ENCODE measurements around the gene LRP1-AS.

The LRP1-AS gene

GRCh38 chr12:57130941-57131340, 16.5 kb downstream of the LRP1-AS start:
- Histone ChIP-seq H4K20me1 (peaks cover 0 to 58% (median 16%) of the 10 kb centered on the region in 11 experiments; a peak in 9 of 22 replicates), H3K9me3 (replicated peaks in 1 of 11) (no peaks in the 10 kb centered on the region), H3K27ac (peak overlapping the region in 5 of 11 experiments; percentile 5 to 72 (median 65); a peak in 6 of 22 replicates), H3K9ac (peak overlapping the region in 6 of 11 experiments; percentile 14 to 82 (median 76); a peak in 8 of 22 replicates), H3K4me3 (peak overlapping the region in 5 of 10 experiments; percentile 83 to 93 (median 88); a peak in 8 of 20 replicates), H3K27me3 (peaks cover 3 to 22% (median 18%) of the 10 kb centered on the region in 11 experiments; a peak in 18 of 22 replicates), H3K36me3 (peaks cover 0 to 30% (median 0%) of the 10 kb centered on the region in 11 experiments; a peak in 8 of 22 replicates), H3K4me1 (peaks cover 41 to 77% (median 69%) of the 10 kb centered on the region in 10 experiments), H3K4me2 (peak overlapping the region; percentile 16 to 99 (median 96); a peak in 18 of 22 replicates)
- no peak for TF ChIP-seq Cebpa-rat (IDR thresholded peaks at IDR 0.05)

- H3K4me2 ChIP-seq, result peak overlapping the region; percentile 94 to 99 (median 97); a peak in 21 of 22 replicates
- peak overlapping the region in 5 of 11 experiments; percentile 51 to 74 (median 72); a peak in 9 of 22 replicates for H3K27ac ChIP-seq
- H3K27me3 ChIP-seq, result peaks cover 3 to 33% (median 24%) of the 10 kb centered on the region in 11 experiments; a peak in 18 of 22 replicates
- H3K4me1 ChIP-seq, result peaks cover 33 to 66% (median 58%) of the 10 kb centered on the region in 10 experiments
- peaks cover 0 to 47% (median 16%) of the 10 kb centered on the region in 11 experiments; a peak in 9 of 22 replicates for H4K20me1 ChIP-seq
- H3K4me3 ChIP-seq, result peak overlapping the region in 8 of 10 experiments; percentile 65 to 93 (median 84); a peak in 14 of 20 replicates
- peak overlapping the region in 10 of 11 experiments; percentile 56 to 82 (median 76); a peak in 12 of 22 replicates for H3K9ac ChIP-seq
- no peak for TF ChIP-seq Cebpa-rat (IDR thresholded peaks at IDR 0.05)
- no peaks in the 10 kb centered on the region for H3K9me3 ChIP-seq (replicated peaks in 1 of 11)
- H3K36me3 ChIP-seq, result peaks cover 0 to 20% (median 0%) of the 10 kb centered on the region in 11 experiments; a peak in 7 of 22 replicates
These were observed 17.5 kb downstream of the LRP1-AS start for GRCh38 chr12:57129889-57130288.

- H3K4me3 ChIP-seq, result peak overlapping the region; percentile 65 to 93 (median 84); a peak in 19 of 20 replicates
- peaks cover 33 to 61% (median 53%) of the 10 kb centered on the region in 10 experiments for H3K4me1 ChIP-seq
- H3K27ac ChIP-seq, result peak overlapping the region in 5 of 11 experiments; percentile 46 to 74 (median 72); a peak in 9 of 22 replicates
- no peak for TF ChIP-seq Cebpa-rat (IDR thresholded peaks at IDR 0.05)
- H3K9me3 ChIP-seq (replicated peaks in 1 of 11), result no peaks in the 10 kb centered on the region
- H3K27me3 ChIP-seq, result peaks cover 3 to 36% (median 26%) of the 10 kb centered on the region in 11 experiments; a peak in 18 of 22 replicates
- peak overlapping the region; percentile 94 to 99 (median 97) for H3K4me2 ChIP-seq
- peaks cover 0 to 16% (median 0%) of the 10 kb centered on the region in 11 experiments; a peak in 3 of 22 replicates for H3K36me3 ChIP-seq
- peaks cover 0 to 42% (median 16%) of the 10 kb centered on the region in 11 experiments; a peak in 9 of 22 replicates for H4K20me1 ChIP-seq
- peak overlapping the region; percentile 56 to 82 (median 77); a peak in 20 of 22 replicates for H3K9ac ChIP-seq
These were observed 18.0 kb downstream of the LRP1-AS start for GRCh38 chr12:57129321-57129842.

- peaks cover 33 to 56% (median 47%) of the 10 kb centered on the region in 10 experiments for H3K4me1 ChIP-seq
- H3K27ac ChIP-seq, result peak overlapping the region in 9 of 11 experiments; percentile 9 to 74 (median 48); a peak in 13 of 22 replicates
- peak overlapping the region; percentile 94 to 99 (median 97) for H3K4me2 ChIP-seq
- H3K9me3 ChIP-seq (replicated peaks in 1 of 11), result peaks cover 0 to 4% (median 0%) of the 10 kb centered on the region in 11 experiments; a peak in 2 of 22 replicates
- peaks cover 3 to 36% (median 26%) of the 10 kb centered on the region in 11 experiments; a peak in 18 of 22 replicates for H3K27me3 ChIP-seq
- H3K36me3 ChIP-seq, result peaks cover 0 to 16% (median 0%) of the 10 kb centered on the region in 11 experiments; a peak in 3 of 22 replicates
- TF ChIP-seq Cebpa-rat (IDR thresholded peaks at IDR 0.05), result no peak
- peaks cover 0 to 35% (median 16%) of the 10 kb centered on the region in 11 experiments; a peak in 9 of 22 replicates for H4K20me1 ChIP-seq
- peak overlapping the region; percentile 65 to 93 (median 84) for H3K4me3 ChIP-seq
- peak overlapping the region; percentile 56 to 82 (median 77) for H3K9ac ChIP-seq
These were observed 18.7 kb downstream of the LRP1-AS start for GRCh38 chr12:57128519-57129247.

GRCh38 chr12:57127726-57128518, 19.5 kb downstream of the LRP1-AS start, which contains the start of gene LRP1:
Gene LRP1, plus strand, starts transcription at chr12:57128483. Its CDS starts 482 bp downstream, at chr12:57128965.
- H4K20me1 ChIP-seq, result peaks cover 0 to 28% (median 16%) of the 10 kb centered on the region in 11 experiments; a peak in 9 of 22 replicates
- H3K27me3 ChIP-seq, result peaks cover 3 to 36% (median 26%) of the 10 kb centered on the region in 11 experiments; a peak in 18 of 22 replicates
- peak within 1 kb of the TSS; percentile 96 to 99 (median 97) for H3K4me2 ChIP-seq
- H3K4me3 ChIP-seq, result peak within 1 kb of the TSS; percentile 76 to 93 (median 84)
- TF ChIP-seq Cebpa-rat (IDR thresholded peaks at IDR 0.05), result no peak
- peaks cover 0 to 6% (median 0%) of the 10 kb centered on the region in 11 experiments; a peak in 2 of 22 replicates for H3K9me3 ChIP-seq (replicated peaks in 1 of 11)
- peak within 1 kb of the TSS; percentile 68 to 83 (median 80) for H3K9ac ChIP-seq
- H3K27ac ChIP-seq, result peak within 1 kb of the TSS; percentile 32 to 75 (median 61); a peak in 19 of 22 replicates
- peaks cover 33 to 51% (median 45%) of the 10 kb centered on the region in 10 experiments for H3K4me1 ChIP-seq
- peaks cover 0 to 12% (median 0%) of the 10 kb centered on the region in 11 experiments; a peak in 3 of 22 replicates for H3K36me3 ChIP-seq

GRCh38 chr12:57127101-57127725, 20.2 kb downstream of the LRP1-AS start:
- Histone ChIP-seq H3K4me2 (peak overlapping the region; percentile 63 to 99 (median 96)), H4K20me1 (peaks cover 0 to 21% (median 14%) of the 10 kb centered on the region in 11 experiments; a peak in 8 of 22 replicates), H3K27me3 (peaks cover 3 to 36% (median 26%) of the 10 kb centered on the region in 11 experiments; a peak in 18 of 22 replicates), H3K36me3 (peaks cover 0 to 9% (median 0%) of the 10 kb centered on the region in 11 experiments; a peak in 3 of 22 replicates), H3K9ac (peak overlapping the region; percentile 68 to 83 (median 80); a peak in 21 of 22 replicates), H3K4me3 (peak overlapping the region; percentile 76 to 93 (median 84)), H3K27ac (peak overlapping the region in 2 of 11 experiments; percentile 25 to 72; a peak in 2 of 22 replicates), H3K4me1 (peaks cover 32 to 48% (median 41%) of the 10 kb centered on the region in 10 experiments), H3K9me3 (replicated peaks in 1 of 11) (peaks cover 0 to 6% (median 0%) of the 10 kb centered on the region in 11 experiments; a peak in 2 of 22 replicates)
- TF ChIP-seq Cebpa-rat (IDR thresholded peaks at IDR 0.05), result no peak

GRCh38 chr12:57126561-57126960, 20.9 kb downstream of the LRP1-AS start:
- Histone ChIP-seq H3K9ac (peak overlapping the region in 6 of 11 experiments; percentile 5 to 82 (median 80); a peak in 8 of 22 replicates), H3K27me3 (peaks cover 3 to 36% (median 26%) of the 10 kb centered on the region in 11 experiments; a peak in 18 of 22 replicates), H3K4me2 (peak overlapping the region; percentile 63 to 99 (median 96); a peak in 18 of 22 replicates), H3K4me3 (peak overlapping the region in 3 of 10 experiments; percentile 83 to 93 (median 92); a peak in 4 of 20 replicates), H3K9me3 (replicated peaks in 1 of 11) (peaks cover 0 to 6% (median 0%) of the 10 kb centered on the region in 11 experiments; a peak in 2 of 22 replicates), H4K20me1 (peaks cover 0 to 15% (median 7%) of the 10 kb centered on the region in 11 experiments; a peak in 8 of 22 replicates), H3K4me1 (peaks cover 26 to 41% (median 34%) of the 10 kb centered on the region in 10 experiments), H3K27ac (no peak overlapping the region), H3K36me3 (peaks cover 0 to 3% (median 0%) of the 10 kb centered on the region in 11 experiments; a peak in 1 of 22 replicates)
- TF ChIP-seq Cebpa-rat (IDR thresholded peaks at IDR 0.05), result no peak
